A549 (cell line): Measurements from ENCODE around the gene UVRAG.

Source experiments
- ATOH8 ChIP-seq: fragments of 250-450 bp; sonication (Bioruptor Pico); IDR thresholded peaks from 2 replicates; pipeline ENCODE4 v1.5.0; 2020; ENCODE audit warnings: low read depth, mild to moderate bottlenecking, moderate library complexity
- CBX8 ChIP-seq: fragments of 200-600 bp; sonication (generic); IDR thresholded peaks from 2 replicates; pipeline ENCODE4 v1.6.1; 2016
- EHF ChIP-seq: fragments of 250-450 bp; sonication (Bioruptor Pico); IDR thresholded peaks from 2 replicates; pipeline ENCODE4 v1.5.0; 2020; ENCODE audit warnings: mild to moderate bottlenecking
- EP300 ChIP-seq, 2 experiments: fragments of >200 bp; sonication (Bioruptor Twin); formaldehyde crosslinking; IDR thresholded peaks; 2 replicates in 1 of 2; 3 replicates in 1 of 2; pipeline ENCODE4 v1.6.1; 2016 to 2017
- HDAC2 ChIP-seq: fragments of 200-600 bp; sonication (generic); IDR thresholded peaks from 2 replicates; pipeline ENCODE4 v1.6.1; 2016
- JUN ChIP-seq, 2 experiments: fragments of >200 bp; sonication (Bioruptor Twin); formaldehyde crosslinking; IDR thresholded peaks; 2 replicates in 1 of 2; 3 replicates in 1 of 2; pipeline ENCODE4 v1.6.1; 2016 to 2017
- MYC ChIP-seq: IDR thresholded peaks from 2 replicates; pipeline ENCODE4 v1.6.1; 2012; ENCODE audit warnings: mild to moderate bottlenecking, inconsistent platforms, low read length, improper control_type of control experiment, borderline replicate concordance
- NFE2L2 ChIP-seq: fragments of 150-350 bp; conservative IDR thresholded peaks from 2 replicates; pipeline ENCODE4 v1.6.1; 2014; ENCODE audit warnings: low read length
- POLR2A ChIP-seq: IDR thresholded peaks from 2 replicates; pipeline ENCODE4 v1.6.1; 2012; ENCODE audit warnings: mild to moderate bottlenecking, low read length
- RAD21 ChIP-seq, 2 experiments: fragments of >200 bp in 1 of 2; sonication (Bioruptor Twin) in 1 of 2; formaldehyde crosslinking in 1 of 2; IDR thresholded peaks in 1 of 2; conservative IDR thresholded peaks in 1 of 2; 2 replicates in 1 of 2; 3 replicates in 1 of 2; pipeline ENCODE4 v1.6.1; 2012 to 2018; ENCODE audit warnings: inconsistent platforms in 1 of 2
- SMC3 ChIP-seq: fragments of >200 bp; sonication (Bioruptor Twin); formaldehyde crosslinking; IDR thresholded peaks from 3 replicates; pipeline ENCODE4 v1.6.1; 2018; ENCODE audit warnings: inconsistent platforms
- SREBF2 ChIP-seq: fragments of 450-650 bp; IDR thresholded peaks from 2 replicates; pipeline ENCODE4 v1.6.1; 2014; ENCODE audit warnings: mild to moderate bottlenecking, moderate library complexity
- TF ChIP-seq, protein P1 (sequence below): fragments of >200 bp; sonication (Bioruptor Twin); formaldehyde crosslinking; IDR thresholded peaks from 3 replicates; pipeline ENCODE4 v1.5.1; 2016
- TF ChIP-seq, protein P2 (sequence below): IDR thresholded peaks from 2 replicates; pipeline ENCODE4 v1.6.1; 2012

DNA sequence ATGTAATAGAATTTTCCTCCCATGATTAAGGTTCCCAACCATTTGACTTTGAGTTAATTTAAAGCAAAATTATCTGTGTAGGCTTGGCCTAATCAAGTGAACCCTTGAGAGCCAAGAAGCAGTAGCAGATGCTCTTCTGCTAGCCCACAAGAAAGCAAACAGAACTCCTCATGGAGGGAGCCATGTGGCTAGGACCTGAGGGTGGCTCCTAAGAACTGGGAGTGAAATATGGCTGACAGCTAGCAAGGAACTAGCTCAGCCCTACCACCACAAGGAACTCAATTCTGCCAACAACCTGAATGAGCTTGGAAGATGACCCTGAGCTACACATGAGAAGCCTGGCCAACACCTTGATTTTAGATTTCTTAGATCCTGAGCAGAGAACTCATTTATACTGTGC, 223.6 kb downstream of the UVRAG start:
- TF ChIP-seq EHF, result no peak
- TF ChIP-seq, protein P1, sequence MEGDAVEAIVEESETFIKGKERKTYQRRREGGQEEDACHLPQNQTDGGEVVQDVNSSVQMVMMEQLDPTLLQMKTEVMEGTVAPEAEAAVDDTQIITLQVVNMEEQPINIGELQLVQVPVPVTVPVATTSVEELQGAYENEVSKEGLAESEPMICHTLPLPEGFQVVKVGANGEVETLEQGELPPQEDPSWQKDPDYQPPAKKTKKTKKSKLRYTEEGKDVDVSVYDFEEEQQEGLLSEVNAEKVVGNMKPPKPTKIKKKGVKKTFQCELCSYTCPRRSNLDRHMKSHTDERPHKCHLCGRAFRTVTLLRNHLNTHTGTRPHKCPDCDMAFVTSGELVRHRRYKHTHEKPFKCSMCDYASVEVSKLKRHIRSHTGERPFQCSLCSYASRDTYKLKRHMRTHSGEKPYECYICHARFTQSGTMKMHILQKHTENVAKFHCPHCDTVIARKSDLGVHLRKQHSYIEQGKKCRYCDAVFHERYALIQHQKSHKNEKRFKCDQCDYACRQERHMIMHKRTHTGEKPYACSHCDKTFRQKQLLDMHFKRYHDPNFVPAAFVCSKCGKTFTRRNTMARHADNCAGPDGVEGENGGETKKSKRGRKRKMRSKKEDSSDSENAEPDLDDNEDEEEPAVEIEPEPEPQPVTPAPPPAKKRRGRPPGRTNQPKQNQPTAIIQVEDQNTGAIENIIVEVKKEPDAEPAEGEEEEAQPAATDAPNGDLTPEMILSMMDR, result no peak
- no peak for TF ChIP-seq CBX8
- TF ChIP-seq MYC, result no peak
- no peak for TF ChIP-seq EP300 (IDR thresholded peaks at IDR 0.05)
- no peak for TF ChIP-seq NFE2L2
- TF ChIP-seq JUN (IDR thresholded peaks at IDR 0.05), result no peak
- TF ChIP-seq POLR2A, result no peak
- TF ChIP-seq SMC3, result no peak
- TF ChIP-seq HDAC2, result no peak
- TF ChIP-seq, protein P2, sequence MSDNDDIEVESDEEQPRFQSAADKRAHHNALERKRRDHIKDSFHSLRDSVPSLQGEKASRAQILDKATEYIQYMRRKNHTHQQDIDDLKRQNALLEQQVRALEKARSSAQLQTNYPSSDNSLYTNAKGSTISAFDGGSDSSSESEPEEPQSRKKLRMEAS, result no peak
- TF ChIP-seq SREBF2, result no peak
- no peak for TF ChIP-seq ATOH8 (CRISPR knock-in tag)
- no peak for TF ChIP-seq RAD21 (conservative IDR thresholded peaks at IDR 0.05 in 1 of 2, IDR thresholded peaks at IDR 0.05 in 1 of 2)
